Measurements from ENCODE around the gene PHLDA1. TPM values are rescaled to one million over a fixed set of nuclear protein-coding genes. Genes with fewer than 3 reads are reported as not detected.

Gene PHLDA1
- polyA plus RNA-seq, 1 donor: 18.1 TPM

- H3K9me3 ChIP-seq (ENCODE audit: control insufficient read depth, low read depth, low read length): peaks cover 7% of the 10 kb centered on the region
Observed at GRCh38 chr12:76028571-76029277, 2.9 kb downstream of the PHLDA1 start.

GRCh38 chr12:76026643-76027063 lies 4.9 kb downstream of the PHLDA1 start:
- Histone ChIP-seq H3K4me1 (ENCODE audit: control insufficient read depth, insufficient read depth, low read length) (no peaks in the 10 kb centered on the region), H3K27ac (ENCODE audit: low read length) (no peak overlapping the region), H3K36me3 (ENCODE audit: control insufficient read depth, insufficient read depth, low read length) (no peaks in the 10 kb centered on the region), H3K9me3 (ENCODE audit: control insufficient read depth, low read depth, low read length) (peaks cover 7% of the 10 kb centered on the region), H3K4me3 (ENCODE audit: low read length) (no peak overlapping the region), H3K27me3 (ENCODE audit: control insufficient read depth, insufficient read depth, low read length) (peaks cover 19% of the 10 kb centered on the region)
- WGBS (ENCODE audit: insufficient coverage, low lambda C conversion rate): no CpG with 5 or more reads among the region's 1 CpG
- DNase-seq: no peak

More at GRCh38 chr12:76028571-76029277, 2.9 kb downstream of the PHLDA1 start:
- Histone ChIP-seq H3K4me1 (ENCODE audit: control insufficient read depth, insufficient read depth, low read length) (no peaks in the 10 kb centered on the region), H3K27ac (ENCODE audit: low read length) (no peak overlapping the region), H3K4me3 (ENCODE audit: low read length) (peak overlapping the region; percentile 81), H3K36me3 (ENCODE audit: control insufficient read depth, insufficient read depth, low read length) (no peaks in the 10 kb centered on the region), H3K27me3 (ENCODE audit: control insufficient read depth, insufficient read depth, low read length) (peaks cover 27% of the 10 kb centered on the region)
- WGBS (ENCODE audit: insufficient coverage, low lambda C conversion rate): 60% methylated on average over 1 of the region's 3 CpGs
- peak in 1 of 2 donors; percentile 59 for DNase-seq

GRCh38 chr12:76025601-76026575 lies 5.7 kb downstream of the PHLDA1 start:
- Histone ChIP-seq H3K4me1 (ENCODE audit: control insufficient read depth, insufficient read depth, low read length) (no peaks in the 10 kb centered on the region), H3K27me3 (ENCODE audit: control insufficient read depth, insufficient read depth, low read length) (peaks cover 17% of the 10 kb centered on the region), H3K9me3 (ENCODE audit: control insufficient read depth, low read depth, low read length) (peaks cover 4% of the 10 kb centered on the region), H3K27ac (ENCODE audit: low read length) (no peak overlapping the region), H3K36me3 (ENCODE audit: control insufficient read depth, insufficient read depth, low read length) (no peaks in the 10 kb centered on the region), H3K4me3 (ENCODE audit: low read length) (no peak overlapping the region)
- DNase-seq: no peak
- no CpG with 5 or more reads among the region's 7 CpGs for WGBS (ENCODE audit: insufficient coverage, low lambda C conversion rate)

GRCh38 chr12:76024942-76025600 lies 6.5 kb downstream of the PHLDA1 start:
- H3K27ac ChIP-seq (ENCODE audit: low read length): no peak overlapping the region
- H3K4me3 ChIP-seq (ENCODE audit: low read length): no peak overlapping the region
- DNase-seq: no peak
- H3K36me3 ChIP-seq (ENCODE audit: control insufficient read depth, insufficient read depth, low read length): no peaks in the 10 kb centered on the region
- no CpG with 5 or more reads among the region's 3 CpGs for WGBS (ENCODE audit: insufficient coverage, low lambda C conversion rate)
- H3K27me3 ChIP-seq (ENCODE audit: control insufficient read depth, insufficient read depth, low read length): peaks cover 13% of the 10 kb centered on the region
- H3K9me3 ChIP-seq (ENCODE audit: control insufficient read depth, low read depth, low read length): no peaks in the 10 kb centered on the region
- H3K4me1 ChIP-seq (ENCODE audit: control insufficient read depth, insufficient read depth, low read length): no peaks in the 10 kb centered on the region

GRCh38 chr12:76024102-76024781 lies 7.3 kb downstream of the PHLDA1 start:
- WGBS (ENCODE audit: insufficient coverage, low lambda C conversion rate): no CpG with 5 or more reads among the region's 8 CpGs
- H3K9me3 ChIP-seq (ENCODE audit: control insufficient read depth, low read depth, low read length): no peaks in the 10 kb centered on the region
- H3K36me3 ChIP-seq (ENCODE audit: control insufficient read depth, insufficient read depth, low read length): no peaks in the 10 kb centered on the region
- H3K4me1 ChIP-seq (ENCODE audit: control insufficient read depth, insufficient read depth, low read length): no peaks in the 10 kb centered on the region
- no peak overlapping the region for H3K27ac ChIP-seq (ENCODE audit: low read length)
- peaks cover 9% of the 10 kb centered on the region for H3K27me3 ChIP-seq (ENCODE audit: control insufficient read depth, insufficient read depth, low read length)
- DNase-seq: no peak
- H3K4me3 ChIP-seq (ENCODE audit: low read length): no peak overlapping the region

- H3K27me3 ChIP-seq (ENCODE audit: control insufficient read depth, insufficient read depth, low read length): peaks cover 10% of the 10 kb centered on the region
- H3K36me3 ChIP-seq (ENCODE audit: control insufficient read depth, insufficient read depth, low read length): no peaks in the 10 kb centered on the region
- no peak overlapping the region for H3K27ac ChIP-seq (ENCODE audit: low read length)
- WGBS (ENCODE audit: insufficient coverage, low lambda C conversion rate): no CpG with 5 or more reads among the region's 2 CpGs
- no peaks in the 10 kb centered on the region for H3K9me3 ChIP-seq (ENCODE audit: control insufficient read depth, low read depth, low read length)
- H3K4me3 ChIP-seq (ENCODE audit: low read length): no peak overlapping the region
- no peaks in the 10 kb centered on the region for H3K4me1 ChIP-seq (ENCODE audit: control insufficient read depth, insufficient read depth, low read length)
- no peak for DNase-seq
Observed at GRCh38 chr12:76023069-76023690, 8.4 kb downstream of the PHLDA1 start.

- Histone ChIP-seq H3K27me3 (ENCODE audit: control insufficient read depth, insufficient read depth, low read length) (peaks cover 13% of the 10 kb centered on the region), H3K4me3 (ENCODE audit: low read length) (no peak overlapping the region), H3K27ac (ENCODE audit: low read length) (no peak overlapping the region), H3K36me3 (ENCODE audit: control insufficient read depth, insufficient read depth, low read length) (no peaks in the 10 kb centered on the region), H3K4me1 (ENCODE audit: control insufficient read depth, insufficient read depth, low read length) (no peaks in the 10 kb centered on the region), H3K9me3 (ENCODE audit: control insufficient read depth, low read depth, low read length) (no peaks in the 10 kb centered on the region)
- no peak for DNase-seq
- WGBS (ENCODE audit: insufficient coverage, low lambda C conversion rate): no CpG with 5 or more reads among the region's 3 CpGs
Observed at GRCh38 chr12:76022506-76022905, 9.1 kb downstream of the PHLDA1 start.

GRCh38 chr12:76020731-76021672 lies 10.6 kb downstream of the PHLDA1 start:
- Histone ChIP-seq H3K27me3 (ENCODE audit: control insufficient read depth, insufficient read depth, low read length) (peaks cover 20% of the 10 kb centered on the region), H3K4me1 (ENCODE audit: control insufficient read depth, insufficient read depth, low read length) (no peaks in the 10 kb centered on the region), H3K36me3 (ENCODE audit: control insufficient read depth, insufficient read depth, low read length) (no peaks in the 10 kb centered on the region), H3K4me3 (ENCODE audit: low read length) (no peak overlapping the region), H3K9me3 (ENCODE audit: control insufficient read depth, low read depth, low read length) (no peaks in the 10 kb centered on the region), H3K27ac (ENCODE audit: low read length) (peak overlapping the region; percentile 46)
- WGBS (ENCODE audit: insufficient coverage, low lambda C conversion rate): 95% methylated on average over 4 of the region's 15 CpGs
- peak in 1 of 2 donors; percentile 41 for DNase-seq

GRCh38 chr12:76020281-76020680 lies 11.3 kb downstream of the PHLDA1 start:
- DNase-seq: no peak
- WGBS (ENCODE audit: insufficient coverage, low lambda C conversion rate): no CpG with 5 or more reads among the region's 5 CpGs

More at GRCh38 chr12:76020281-76020680, 11.3 kb downstream of the PHLDA1 start:
- Histone ChIP-seq H3K36me3 (ENCODE audit: control insufficient read depth, insufficient read depth, low read length) (no peaks in the 10 kb centered on the region), H3K4me1 (ENCODE audit: control insufficient read depth, insufficient read depth, low read length) (no peaks in the 10 kb centered on the region), H3K9me3 (ENCODE audit: control insufficient read depth, low read depth, low read length) (no peaks in the 10 kb centered on the region), H3K27ac (ENCODE audit: low read length) (peak overlapping the region; percentile 26), H3K27me3 (ENCODE audit: control insufficient read depth, insufficient read depth, low read length) (peaks cover 20% of the 10 kb centered on the region), H3K4me3 (ENCODE audit: low read length) (no peak overlapping the region)

Measured in large intestine (tissue), 3 donors.